GM23338 (cell line): ENCODE data around the gene RIPOR3.

ENCODE experiments used
- CREB1 ChIP-seq: fragments of 250-450 bp; sonication (Bioruptor Pico); IDR thresholded peaks from 2 replicates; pipeline ENCODE4 v1.5.0; 2020; ENCODE audit warnings: low read depth, mild to moderate bottlenecking, moderate library complexity
- ETS1 ChIP-seq: IDR thresholded peaks from 2 replicates; pipeline ENCODE4 v1.6.1; 2016; ENCODE audit warnings: antibody characterized with exemption
- EZH2 ChIP-seq: fragments of 200-600 bp; sonication (generic); IDR thresholded peaks from one replicate; pipeline ENCODE4 v1.8.0; 2017; ENCODE audit warnings: antibody characterized with exemption, mild to moderate bottlenecking, low read depth; ENCODE audit not compliant: unreplicated experiment
- EZH2phosphoT487 ChIP-seq: fragments of 200-600 bp; sonication (generic); IDR thresholded peaks from one replicate; pipeline ENCODE4 v1.8.1; 2018; ENCODE audit warnings: antibody characterized with exemption; ENCODE audit not compliant: unreplicated experiment
- NANOG ChIP-seq: IDR thresholded peaks from 2 replicates; pipeline ENCODE4 v1.6.1; 2016; ENCODE audit warnings: antibody characterized with exemption, borderline replicate concordance
- POLR2AphosphoS5 ChIP-seq: IDR thresholded peaks from 2 replicates; pipeline ENCODE4 v1.6.1; 2016; ENCODE audit warnings: antibody characterized with exemption, low read depth
- REST ChIP-seq: IDR thresholded peaks from one replicate; pipeline ENCODE4 v1.6.1; 2018; ENCODE audit warnings: antibody characterized with exemption; ENCODE audit not compliant: unreplicated experiment
- STAT1 ChIP-seq: IDR thresholded peaks from one replicate; pipeline ENCODE4 v1.6.1; 2016; ENCODE audit warnings: antibody characterized with exemption; ENCODE audit not compliant: unreplicated experiment
- ZNF114 ChIP-seq: fragments of 250-450 bp; sonication (Bioruptor Pico); IDR thresholded peaks from 2 replicates; pipeline ENCODE4 v1.5.0; 2020; ENCODE audit warnings: mild to moderate bottlenecking, moderate library complexity
- TF ChIP-seq, protein P1 (sequence below), 2 experiments: fragments of 200-600 bp in 1 of 2; sonication (generic) in 1 of 2; conservative IDR thresholded peaks; 2 replicates each; pipeline versions ENCODE4 v1.5.1 to v1.6.1; 2016 to 2017; ENCODE audit warnings: antibody characterized with exemption in 2 of 2, low read depth in 2 of 2, mild to moderate bottlenecking in 2 of 2, moderate library complexity in 1 of 2

DNA sequence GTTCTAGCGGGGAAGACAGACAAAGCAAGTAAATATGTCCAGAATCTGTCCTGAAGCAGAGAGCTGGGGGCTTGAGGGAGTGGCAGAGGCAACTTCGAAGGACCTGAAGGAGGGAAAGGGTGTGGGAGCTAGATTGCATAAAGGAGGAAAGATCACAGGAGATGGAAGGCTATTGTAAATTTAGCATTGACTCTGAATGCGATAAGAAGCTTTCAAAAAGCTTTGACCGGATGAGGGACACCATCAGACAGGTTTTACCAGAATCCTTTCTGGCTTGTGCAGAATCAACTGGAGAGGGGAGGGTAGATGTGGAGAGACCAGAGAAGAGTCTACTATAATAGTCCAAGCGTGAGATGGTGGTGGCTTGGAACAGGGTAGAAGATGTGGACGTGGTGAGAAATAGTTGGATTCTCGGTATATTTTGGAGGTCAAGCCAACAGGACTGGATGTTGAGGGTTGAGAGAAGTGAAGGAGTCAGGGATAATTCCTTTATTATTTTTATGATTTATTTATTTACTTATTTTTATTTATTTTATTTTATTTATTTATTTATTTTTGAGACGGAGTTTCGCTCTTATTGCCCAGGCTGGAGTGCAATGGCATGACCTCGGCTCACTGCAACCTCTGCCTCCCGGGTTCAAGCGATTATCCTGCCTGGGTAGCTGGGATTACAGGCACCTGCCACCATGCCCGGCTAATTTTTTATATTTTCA is 19.9 kb upstream of the RIPOR3 start:
- no peak for TF ChIP-seq POLR2AphosphoS5
- TF ChIP-seq, protein P1, sequence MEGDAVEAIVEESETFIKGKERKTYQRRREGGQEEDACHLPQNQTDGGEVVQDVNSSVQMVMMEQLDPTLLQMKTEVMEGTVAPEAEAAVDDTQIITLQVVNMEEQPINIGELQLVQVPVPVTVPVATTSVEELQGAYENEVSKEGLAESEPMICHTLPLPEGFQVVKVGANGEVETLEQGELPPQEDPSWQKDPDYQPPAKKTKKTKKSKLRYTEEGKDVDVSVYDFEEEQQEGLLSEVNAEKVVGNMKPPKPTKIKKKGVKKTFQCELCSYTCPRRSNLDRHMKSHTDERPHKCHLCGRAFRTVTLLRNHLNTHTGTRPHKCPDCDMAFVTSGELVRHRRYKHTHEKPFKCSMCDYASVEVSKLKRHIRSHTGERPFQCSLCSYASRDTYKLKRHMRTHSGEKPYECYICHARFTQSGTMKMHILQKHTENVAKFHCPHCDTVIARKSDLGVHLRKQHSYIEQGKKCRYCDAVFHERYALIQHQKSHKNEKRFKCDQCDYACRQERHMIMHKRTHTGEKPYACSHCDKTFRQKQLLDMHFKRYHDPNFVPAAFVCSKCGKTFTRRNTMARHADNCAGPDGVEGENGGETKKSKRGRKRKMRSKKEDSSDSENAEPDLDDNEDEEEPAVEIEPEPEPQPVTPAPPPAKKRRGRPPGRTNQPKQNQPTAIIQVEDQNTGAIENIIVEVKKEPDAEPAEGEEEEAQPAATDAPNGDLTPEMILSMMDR (conservative IDR thresholded peaks at IDR 0.05; ENCODE audit: low read depth in 2 of 2): no peak
- no peak for TF ChIP-seq REST
- TF ChIP-seq ETS1: no peak
- no peak for TF ChIP-seq EZH2phosphoT487
- TF ChIP-seq ZNF114: no peak
- no peak for TF ChIP-seq EZH2
- no peak for TF ChIP-seq CREB1 (CRISPR knock-in tag)
- TF ChIP-seq NANOG: no peak
- no peak for TF ChIP-seq STAT1
